GM11168 (cell line): ENCODE data around the gene HRH2.

ENCODE experiments used
- in situ Hi-C: fragments of 300-500 bp; cut with MboI; formaldehyde crosslinking; loops from one replicate; pipeline ENCODE4 v1.12.0; 2022; ENCODE audit warnings: low sequenced_read_pairs; ENCODE audit not compliant: unreplicated experiment

Gene HRH2

GRCh38 chr5:175731756-175732465 lies 74.0 kb downstream of the HRH2 start:
- in situ Hi-C loops: no loop called here

GRCh38 chr5:175733017-175733416 lies 75.1 kb downstream of the HRH2 start:
- in situ Hi-C loops: no loop called here

- in situ Hi-C loops: no loop called here
These were observed 76.1 kb downstream of the HRH2 start for GRCh38 chr5:175734016-175734415.

GRCh38 chr5:175734501-175734900 lies 76.6 kb downstream of the HRH2 start:
- in situ Hi-C loops: no loop called here

GRCh38 chr5:175735701-175736100 lies 77.8 kb downstream of the HRH2 start:
- in situ Hi-C loops: no loop called here

- in situ Hi-C loops: no loop called here
These were observed 78.8 kb downstream of the HRH2 start for GRCh38 chr5:175736652-175737051.

GRCh38 chr5:175737481-175737880 lies 79.6 kb downstream of the HRH2 start:
- in situ Hi-C loops: no loop called here

GRCh38 chr5:175738126-175738525 lies 80.3 kb downstream of the HRH2 start:
- in situ Hi-C loops: no loop called here

- in situ Hi-C loops: no loop called here
These were observed 80.8 kb downstream of the HRH2 start for GRCh38 chr5:175738602-175739133.

GRCh38 chr5:175740014-175740413 lies 82.1 kb downstream of the HRH2 start:
- in situ Hi-C loops: no loop called here

GRCh38 chr5:175741556-175741955 lies 83.7 kb downstream of the HRH2 start:
- in situ Hi-C loops: no loop called here

- in situ Hi-C loops: no loop called here
These were observed 84.6 kb downstream of the HRH2 start for GRCh38 chr5:175742290-175742994.

GRCh38 chr5:175743676-175744210 lies 85.9 kb downstream of the HRH2 start:
- in situ Hi-C loops: no loop called here

GRCh38 chr5:175745210-175745609 lies 87.3 kb downstream of the HRH2 start:
- in situ Hi-C loops: no loop called here

GRCh38 chr5:175746851-175747250 lies 89.0 kb downstream of the HRH2 start:
- in situ Hi-C loops: no loop called here

GRCh38 chr5:175747539-175748060 lies 89.7 kb downstream of the HRH2 start:
- in situ Hi-C loops: no loop called here

GRCh38 chr5:175748650-175749049 lies 90.8 kb downstream of the HRH2 start:
- in situ Hi-C loops: no loop called here

- in situ Hi-C loops: no loop called here
These were observed 91.7 kb downstream of the HRH2 start for GRCh38 chr5:175749591-175749990.

- in situ Hi-C loops: no loop called here
These were observed 92.7 kb downstream of the HRH2 start for GRCh38 chr5:175750511-175750931.

- in situ Hi-C loops: no loop called here
These were observed 93.5 kb downstream of the HRH2 start for GRCh38 chr5:175751369-175751768.
